NT2/D1 (cell line): ENCODE data around the gene MRPL18.
"Not testable (repeated sequence)": the region's sequence is repeated elsewhere in the genome, so short reads cannot be mapped to it uniquely, and the experiment has no call there.

Experiments used
- DNase-seq: peaks from one replicate; pipeline ENCODE4 v3.0.0-alpha.2; 2011; ENCODE audit warnings: low read depth, low spot score
- H3K27me3 ChIP-seq: 2 replicates; pipeline ENCODE4 v1.6.0; 2011; ENCODE audit warnings: mild to moderate bottlenecking; ENCODE audit not compliant: insufficient read length, insufficient read depth
- H3K36me3 ChIP-seq: 2 replicates; pipeline ENCODE4 v1.6.1; 2011; ENCODE audit warnings: mild to moderate bottlenecking, low read length, mixed read lengths; ENCODE audit not compliant: insufficient read depth, insufficient read length
- H3K4me1 ChIP-seq: 2 replicates; pipeline ENCODE4 v1.5.1; 2011; ENCODE audit not compliant: insufficient read depth, insufficient read length
- H3K4me3 ChIP-seq: 2 replicates; pipeline ENCODE4 v1.5.1; 2011; ENCODE audit warnings: low read depth; ENCODE audit not compliant: insufficient read length
- H3K9ac ChIP-seq: 2 replicates; pipeline ENCODE4 v1.6.0; 2011; ENCODE audit warnings: low read depth; ENCODE audit not compliant: insufficient read length
- H3K9me3 ChIP-seq: 2 replicates; pipeline ENCODE4 v1.5.1; 2011; ENCODE audit warnings: mild to moderate bottlenecking, low read length; ENCODE audit not compliant: insufficient read depth
- SUZ12 ChIP-seq: IDR thresholded peaks from 2 replicates; pipeline ENCODE4 v1.6.1; 2011; ENCODE audit not compliant: insufficient read length, insufficient read depth; ENCODE audit errors: extremely low read depth
- YY1 ChIP-seq: IDR thresholded peaks from 2 replicates; pipeline ENCODE4 v1.6.1; 2011; ENCODE audit not compliant: insufficient read length, insufficient read depth
- ZNF274 ChIP-seq: IDR thresholded peaks from 2 replicates; pipeline ENCODE4 v1.6.1; 2011; ENCODE audit warnings: mild to moderate bottlenecking, low read depth, low read length

Gene MRPL18

DNA sequence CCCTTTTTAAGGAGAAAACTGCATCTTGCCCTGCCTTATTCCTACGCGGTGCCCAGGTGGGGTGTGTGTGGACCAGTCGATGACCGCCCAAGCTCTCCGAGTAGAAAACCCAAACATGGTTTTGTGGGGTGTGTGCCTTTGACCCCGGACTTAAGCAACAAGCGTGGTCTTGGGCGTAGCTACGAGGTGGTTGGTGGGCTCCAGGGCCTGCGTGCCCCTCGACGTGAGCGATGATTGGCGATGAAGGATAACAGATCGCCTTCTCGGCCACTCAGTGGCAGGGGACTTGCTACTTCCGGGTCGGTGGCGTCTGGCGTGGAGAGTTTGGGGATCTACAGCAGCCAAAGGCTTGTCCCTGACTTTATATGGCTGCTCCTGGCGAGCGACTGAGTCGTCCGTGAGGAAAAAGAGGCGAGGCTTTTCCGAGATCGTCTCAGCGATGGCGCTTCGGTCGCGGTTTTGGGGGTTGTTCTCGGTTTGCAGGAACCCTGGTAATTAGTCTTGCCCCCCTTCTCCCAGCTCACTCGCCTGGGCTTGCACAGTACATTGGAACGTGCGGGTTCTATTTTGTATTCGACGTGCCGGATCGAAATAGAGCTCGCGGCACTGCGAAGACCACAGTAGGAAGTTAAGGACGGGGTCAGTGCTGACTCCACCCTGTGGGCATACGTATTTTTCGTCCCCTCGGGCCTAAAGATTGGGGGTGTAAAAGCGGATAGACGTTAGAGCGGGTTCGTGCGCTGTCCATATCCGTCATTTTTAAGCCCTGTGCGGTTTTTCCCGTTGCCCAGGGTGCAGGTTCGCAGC lies at the start of gene MRPL18:
Gene MRPL18 (plus strand): TSS at position 319 of the 807 bp plus-strand sequence. CDS start 121 bp downstream, at position 440.
- Histone ChIP-seq H3K9ac (peak within 1 kb of the TSS; percentile 99), H3K9me3 (no peaks in the 10 kb centered on the region), H3K36me3 (peaks cover 68% of the 10 kb centered on the region), H3K4me1 (no peaks in the 10 kb centered on the region), H3K27me3 (no peaks in the 10 kb centered on the region), H3K4me3 (peak within 1 kb of the TSS; percentile 94)
- peak; percentile 92 for DNase-seq
- TF ChIP-seq YY1 (no peak), SUZ12 (no peak), ZNF274 (no peak)

DNA sequence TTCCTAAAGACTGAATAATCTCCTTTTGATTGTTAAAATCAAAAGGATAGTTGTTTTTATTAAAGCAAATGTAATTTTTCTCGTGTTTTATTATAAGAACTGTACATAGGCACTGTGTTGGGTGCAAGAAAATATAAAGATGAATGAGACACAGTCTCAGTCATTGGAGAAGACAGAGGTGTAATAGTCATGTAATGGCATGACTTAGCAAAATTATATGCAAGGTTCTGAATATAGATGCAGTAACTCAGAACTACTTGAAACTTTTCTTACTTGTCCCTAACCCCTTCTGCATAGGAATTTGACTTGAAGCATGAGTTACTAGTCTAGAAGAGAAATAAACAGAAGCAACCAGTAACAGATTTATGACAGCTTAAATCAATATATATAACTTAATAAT lies 48.1 kb upstream of the MRPL18 start:
- no peak for DNase-seq
- no peaks in the 10 kb centered on the region for H3K27me3 ChIP-seq
- H3K9ac ChIP-seq: no peak overlapping the region
- no peak overlapping the region for H3K4me3 ChIP-seq
- H3K9me3 ChIP-seq: no peaks in the 10 kb centered on the region
- TF ChIP-seq SUZ12: no peak
- no peak for TF ChIP-seq ZNF274
- TF ChIP-seq YY1: no peak
- H3K36me3 ChIP-seq: peaks cover 83% of the 10 kb centered on the region
- no peaks in the 10 kb centered on the region for H3K4me1 ChIP-seq

DNA sequence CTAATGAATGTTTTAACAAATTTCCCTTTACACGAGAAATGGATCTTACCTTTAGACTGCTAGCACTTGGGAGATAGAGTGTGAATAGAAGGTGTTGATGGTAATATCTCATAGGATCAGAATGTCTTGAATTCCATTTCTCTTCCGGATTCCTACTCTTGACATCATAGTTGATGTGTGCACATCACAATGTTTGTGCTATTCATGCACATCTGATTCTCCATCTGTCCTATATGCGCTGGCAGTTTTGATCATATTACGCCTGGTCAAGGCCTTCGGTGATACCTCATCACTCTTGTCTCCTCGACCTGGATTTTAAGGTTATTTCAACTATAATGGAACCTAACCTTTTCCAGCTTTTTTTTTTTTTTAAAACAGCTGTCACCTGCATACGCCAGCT lies 45.2 kb upstream of the MRPL18 start:
- H3K4me3 ChIP-seq: no peak overlapping the region
- no peaks in the 10 kb centered on the region for H3K9me3 ChIP-seq
- DNase-seq: no peak
- H3K36me3 ChIP-seq: peaks cover 82% of the 10 kb centered on the region
- TF ChIP-seq YY1 (no peak), ZNF274 (no peak), SUZ12 (no peak)
- H3K4me1 ChIP-seq: no peaks in the 10 kb centered on the region
- no peak overlapping the region for H3K9ac ChIP-seq
- H3K27me3 ChIP-seq: no peaks in the 10 kb centered on the region

DNA sequence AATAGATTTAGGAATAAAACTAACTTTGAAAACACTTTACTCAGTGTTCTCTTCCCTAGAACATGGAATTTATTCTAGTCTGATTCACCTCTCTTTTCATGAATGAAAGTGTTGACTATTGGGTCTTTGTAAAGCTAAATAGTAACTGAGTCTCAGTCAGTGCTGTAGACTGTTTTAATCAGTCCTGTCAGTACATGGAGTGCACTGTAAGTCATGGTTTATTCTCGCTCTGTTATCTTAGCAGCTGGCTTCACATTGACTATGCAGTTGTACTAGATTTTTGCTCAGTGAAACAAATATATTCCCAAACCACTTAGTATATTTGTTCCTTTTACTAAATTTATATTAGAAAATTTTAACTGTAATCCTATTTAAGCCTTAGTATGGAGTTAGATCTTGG lies 43.5 kb upstream of the MRPL18 start:
- Histone ChIP-seq H3K4me1 (no peaks in the 10 kb centered on the region), H3K9me3 (no peaks in the 10 kb centered on the region), H3K4me3 (no peak overlapping the region), H3K9ac (no peak overlapping the region), H3K36me3 (peaks cover 75% of the 10 kb centered on the region), H3K27me3 (no peaks in the 10 kb centered on the region)
- DNase-seq: no peak
- TF ChIP-seq ZNF274: no peak
- TF ChIP-seq SUZ12: no peak
- TF ChIP-seq YY1: no peak

DNA sequence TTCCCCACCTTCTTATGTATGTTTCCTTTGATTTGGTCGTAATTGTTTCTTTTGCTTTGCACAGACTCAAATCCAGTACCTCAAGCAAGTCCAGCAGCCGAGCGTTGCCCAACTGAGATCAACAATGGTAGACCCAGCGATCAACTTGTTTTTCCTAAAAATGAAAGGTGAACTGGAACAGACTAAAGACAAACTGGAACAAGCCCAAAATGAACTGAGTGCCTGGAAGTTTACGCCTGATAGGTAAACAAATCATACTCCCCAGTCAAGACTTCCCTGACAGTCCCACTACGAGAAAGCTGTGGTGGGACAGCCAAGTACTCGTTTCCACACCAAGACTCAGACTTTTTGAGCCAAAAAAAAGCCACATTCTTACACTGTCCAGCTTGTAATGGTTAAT lies 42.1 kb upstream of the MRPL18 start:
- H3K9me3 ChIP-seq, H3K4me1 ChIP-seq, H3K4me3 ChIP-seq, DNase-seq, H3K27me3 ChIP-seq, H3K9ac ChIP-seq: not testable (repeated sequence)
- peaks cover 73% of the 10 kb centered on the region for H3K36me3 ChIP-seq

DNA sequence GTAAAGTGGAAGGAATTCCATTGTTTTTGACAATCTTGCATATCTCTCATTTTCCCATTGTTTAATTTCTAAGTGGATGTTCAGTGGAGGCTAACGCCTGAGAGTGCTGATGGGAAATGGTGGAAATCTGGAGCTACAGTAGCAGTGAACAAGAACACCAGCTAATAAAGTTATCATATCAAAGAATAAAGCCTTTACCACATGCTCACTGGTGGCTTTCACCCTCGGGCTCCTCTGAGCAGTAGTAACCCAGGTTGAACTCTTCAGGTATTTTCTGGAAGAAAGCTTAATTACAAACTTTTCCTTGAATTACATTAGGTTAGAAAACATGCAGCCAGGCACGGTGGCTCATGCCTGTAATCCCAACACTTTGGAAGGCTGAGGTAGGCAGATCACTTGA lies 38.8 kb upstream of the MRPL18 start:
- Histone ChIP-seq H3K9me3 (no peaks in the 10 kb centered on the region), H3K4me3 (no peak overlapping the region), H3K4me1 (no peaks in the 10 kb centered on the region), H3K36me3 (peaks cover 69% of the 10 kb centered on the region), H3K9ac (no peak overlapping the region), H3K27me3 (no peaks in the 10 kb centered on the region)
- no peak for DNase-seq
- no peak for TF ChIP-seq SUZ12

DNA sequence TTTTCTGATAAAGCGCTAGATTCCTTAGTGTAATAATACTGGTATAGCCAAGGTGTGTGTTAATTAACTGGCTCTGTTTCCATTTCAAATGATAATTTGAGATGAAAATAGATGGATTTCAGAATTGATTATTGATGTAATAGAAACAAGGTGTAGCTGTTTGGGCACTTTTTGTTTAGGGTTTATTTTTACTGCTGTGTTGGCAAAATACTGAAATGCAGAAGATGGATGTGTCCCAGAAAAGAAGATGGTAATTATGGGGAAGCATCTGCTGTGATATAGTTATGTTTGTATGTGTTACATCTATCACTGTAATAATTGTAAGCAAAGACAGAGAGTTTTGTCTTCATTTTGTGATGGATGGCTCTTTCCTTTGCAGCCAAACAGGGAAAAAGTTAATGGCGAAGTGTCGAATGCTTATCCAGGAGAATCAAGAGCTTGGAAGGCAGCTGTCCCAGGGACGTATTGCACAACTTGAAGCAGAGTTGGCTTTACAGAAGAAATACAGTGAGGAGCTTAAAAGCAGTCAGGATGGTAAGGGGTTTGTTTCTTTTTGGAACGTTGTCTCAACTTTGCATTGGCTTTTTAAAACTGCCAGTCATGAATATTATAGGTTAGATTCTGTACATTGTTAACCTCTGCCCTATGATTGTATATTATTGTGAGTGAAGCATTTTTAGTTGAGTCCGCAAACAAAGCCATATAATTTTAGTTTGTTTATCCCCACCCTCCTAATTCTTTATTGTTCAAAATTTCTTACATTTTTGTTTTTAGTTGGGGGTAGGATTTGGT lies 37.0 kb upstream of the MRPL18 start:
- Histone ChIP-seq H3K9me3 (no peaks in the 10 kb centered on the region), H3K9ac (no peak overlapping the region), H3K27me3 (no peaks in the 10 kb centered on the region), H3K36me3 (peaks cover 61% of the 10 kb centered on the region), H3K4me1 (no peaks in the 10 kb centered on the region), H3K4me3 (no peak overlapping the region)
- no peak for DNase-seq
- TF ChIP-seq SUZ12: no peak
- no peak for TF ChIP-seq YY1
- TF ChIP-seq ZNF274: no peak
